Stimulated activated CD4-positive, alpha-beta T cell treated with anti-CD3 and anti-CD28 coated beads, TNF-alpha, amount 100 ng/mL, for 24 hours (primary cell): Measurements from ENCODE around the gene MIR17HG.
A peak's percentile ranks its signal among the peaks of the same experiment; 100 is the strongest.
"Not testable (repeated sequence)": the region's sequence is repeated elsewhere in the genome, so short reads cannot be mapped to it uniquely, and the experiment has no call there.

Source experiments
- DNase-seq, 3 experiments: peaks; one replicate each; pipeline ENCODE4 v3.0.0-alpha.2; 2020; ENCODE audit warnings: low read depth in 3 of 3

MIR17HG gene

GRCh38 chr13:91347202-91347995 lies at the start of gene MIR17HG:
TSS of gene MIR17HG (plus strand) at chr13:91347687.
- DNase-seq: peak; percentile 77 to 91 (median 77)

DNA sequence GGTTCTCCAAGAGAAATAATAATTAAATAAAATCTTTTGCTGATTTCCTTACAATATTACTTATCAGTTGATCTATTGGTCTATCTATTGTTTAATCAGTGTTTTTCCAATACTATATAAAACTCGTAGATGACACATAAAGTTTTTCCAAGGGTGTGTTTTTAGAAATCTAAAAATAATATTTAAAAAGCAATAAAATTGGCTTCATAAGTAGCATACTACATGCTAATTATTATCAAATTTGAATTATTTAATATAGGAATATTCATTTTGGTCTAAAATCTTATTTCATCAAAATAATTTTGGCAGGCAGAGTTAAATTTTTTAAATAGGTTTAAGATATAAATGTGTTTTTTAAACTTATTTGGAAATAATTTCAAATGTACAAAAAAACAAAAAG lies 49.4 kb upstream of the MIR17HG start:
- DNase-seq: no peak

DNA sequence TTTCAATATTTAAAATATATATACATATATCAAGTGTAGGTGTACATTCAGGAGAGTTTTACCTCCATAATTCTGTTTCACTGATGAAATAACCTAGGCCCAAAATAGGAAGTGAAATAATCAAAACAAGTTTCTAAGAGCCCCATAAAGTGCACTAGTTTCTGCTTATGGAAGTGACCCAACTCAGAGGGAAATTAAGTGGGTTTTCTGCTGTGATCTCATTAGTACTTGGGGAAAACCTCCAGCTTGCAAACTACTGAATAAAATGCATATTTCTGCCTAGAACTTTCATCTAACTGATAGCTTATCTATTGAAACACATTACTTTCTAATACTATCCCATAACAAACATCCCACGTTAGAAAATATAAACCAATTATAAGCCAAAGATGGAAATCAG lies 45.4 kb upstream of the MIR17HG start:
- DNase-seq: no peak

GRCh38 chr13:91303031-91303430 lies 44.5 kb upstream of the MIR17HG start:
- no peak for DNase-seq

DNA sequence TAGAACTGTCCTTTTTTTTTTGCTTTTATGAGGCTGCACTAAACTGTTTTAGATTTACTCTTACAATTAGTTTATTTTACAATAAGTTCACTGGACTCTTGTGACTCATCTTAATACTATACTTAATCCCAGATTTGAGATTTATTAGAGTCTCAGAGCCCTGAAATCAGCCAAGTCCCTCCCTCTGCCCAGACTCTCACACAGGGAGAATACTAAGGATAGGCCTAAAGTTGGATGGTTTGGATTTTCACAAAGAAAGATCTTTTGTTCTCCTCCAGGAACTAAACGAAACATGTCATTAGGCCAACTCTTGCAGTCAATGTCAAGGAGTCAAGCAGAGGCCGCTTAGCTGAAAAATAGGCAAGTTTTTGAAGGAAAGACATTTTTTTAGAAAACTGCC lies 42.7 kb upstream of the MIR17HG start:
- no peak for DNase-seq

- DNase-seq: no peak
Observed at GRCh38 chr13:91305652-91306051, 41.8 kb upstream of the MIR17HG start.

DNA sequence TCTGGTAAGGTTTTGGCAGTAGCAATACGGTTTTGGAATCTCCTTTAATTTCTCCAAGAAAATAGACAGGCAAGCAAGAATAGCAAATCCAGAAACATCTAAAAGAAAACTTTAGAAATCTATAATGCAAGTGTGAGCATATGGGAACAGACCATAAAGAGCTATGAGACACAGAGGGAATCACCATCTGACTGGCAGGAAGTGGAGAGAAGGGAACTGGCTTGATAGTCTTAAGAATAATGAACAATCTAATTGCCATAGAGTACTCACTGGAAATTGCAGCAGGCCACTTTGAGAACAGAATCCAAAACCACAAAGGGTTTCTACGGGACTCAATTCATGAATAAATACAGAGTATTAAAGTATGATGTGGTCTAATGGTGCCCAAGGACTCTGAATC lies 39.6 kb upstream of the MIR17HG start:
- DNase-seq: no peak

GRCh38 chr13:91308299-91308698 lies 39.2 kb upstream of the MIR17HG start:
- DNase-seq: no peak

- no peak for DNase-seq
Observed at GRCh38 chr13:91311491-91311890, 36.0 kb upstream of the MIR17HG start.

DNA sequence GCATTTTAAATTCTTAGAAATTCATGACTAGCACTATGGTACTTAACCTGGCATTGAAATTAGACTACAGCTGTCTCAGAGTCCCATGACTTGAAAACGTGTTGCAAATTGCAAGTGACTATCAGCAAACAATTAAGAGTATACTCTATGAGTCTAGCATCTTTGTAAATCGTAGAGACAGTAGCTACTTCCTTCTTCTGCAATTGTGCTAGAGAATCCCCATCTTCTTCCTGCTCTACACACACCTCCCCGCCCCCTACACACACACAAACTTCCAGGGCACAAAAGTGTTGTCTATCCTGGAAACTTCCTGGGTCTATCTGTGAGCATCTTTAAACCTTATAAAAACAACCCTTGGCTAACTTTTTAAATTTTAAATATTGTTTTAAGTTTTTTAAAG lies 35.2 kb upstream of the MIR17HG start:
- DNase-seq: no peak

DNA sequence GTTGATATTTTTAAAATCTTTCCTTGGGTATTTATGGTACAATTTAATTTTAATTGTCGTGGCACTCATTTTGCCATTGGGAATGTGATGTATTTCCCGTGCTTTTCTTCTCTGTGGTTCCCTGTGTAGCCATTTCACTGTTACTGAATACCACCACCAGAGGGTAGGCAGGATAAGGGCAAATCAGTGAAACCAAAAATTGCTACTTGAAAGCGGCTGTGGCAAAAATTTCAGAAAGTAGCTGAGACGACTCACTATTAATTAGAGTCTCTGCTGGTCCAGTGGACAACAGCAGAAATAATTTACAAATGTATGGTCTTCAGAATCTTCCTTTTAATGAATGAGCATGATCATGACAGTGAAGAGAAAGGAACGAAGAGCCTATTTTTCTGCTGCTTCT lies 34.4 kb upstream of the MIR17HG start:
- DNase-seq: no peak

DNA sequence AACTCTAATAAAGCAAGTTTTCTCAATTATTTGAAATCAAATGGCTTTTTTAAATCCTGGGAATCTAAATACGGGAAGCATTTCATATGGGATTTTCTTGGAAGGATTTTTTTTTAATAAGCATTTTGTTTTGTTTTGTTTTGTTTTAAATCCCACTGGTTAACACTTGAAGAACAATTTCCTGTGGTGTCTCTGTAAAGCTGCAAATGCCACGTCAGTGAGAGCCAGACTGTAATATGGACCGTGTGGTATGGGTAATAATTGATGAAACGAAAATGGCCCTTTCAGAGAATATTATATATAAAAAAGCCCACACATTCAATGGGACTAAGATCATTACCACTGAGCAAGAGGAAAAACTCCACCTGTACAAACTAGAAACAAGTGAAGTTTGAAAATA lies 33.9 kb upstream of the MIR17HG start:
- no peak for DNase-seq

GRCh38 chr13:91314888-91315287 lies 32.6 kb upstream of the MIR17HG start:
- DNase-seq: no peak

GRCh38 chr13:91318886-91319285 lies 28.6 kb upstream of the MIR17HG start:
- DNase-seq: no peak

- no peak for DNase-seq
Observed at GRCh38 chr13:91319996-91320395, 27.5 kb upstream of the MIR17HG start.

DNA sequence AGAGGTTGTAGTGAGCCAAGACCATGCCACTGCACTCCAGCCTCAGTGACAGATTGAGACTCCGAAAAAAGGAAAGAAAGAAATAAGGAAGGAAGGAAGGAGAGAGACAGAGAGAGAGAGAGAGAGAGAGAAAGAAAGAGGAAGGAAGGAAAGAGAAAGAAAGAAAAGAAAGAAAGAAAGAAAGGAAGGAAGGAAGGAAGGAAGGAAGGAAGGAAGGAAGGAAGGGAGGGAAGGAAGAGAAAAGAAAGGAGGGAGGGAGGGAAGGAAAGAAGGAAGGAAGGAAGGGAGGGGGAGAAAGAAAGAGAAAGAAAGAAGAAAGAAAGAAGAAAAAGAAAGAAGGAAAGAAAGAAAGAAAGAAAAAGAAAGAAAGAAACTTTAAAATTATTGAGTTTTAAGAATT lies 26.5 kb upstream of the MIR17HG start:
- not testable (repeated sequence) for DNase-seq

GRCh38 chr13:91323349-91323748 lies 24.1 kb upstream of the MIR17HG start:
- no peak for DNase-seq

- no peak for DNase-seq
Observed at GRCh38 chr13:91326146-91326545, 21.3 kb upstream of the MIR17HG start.

- no peak for DNase-seq
Observed at GRCh38 chr13:91328726-91329125, 18.8 kb upstream of the MIR17HG start.

DNA sequence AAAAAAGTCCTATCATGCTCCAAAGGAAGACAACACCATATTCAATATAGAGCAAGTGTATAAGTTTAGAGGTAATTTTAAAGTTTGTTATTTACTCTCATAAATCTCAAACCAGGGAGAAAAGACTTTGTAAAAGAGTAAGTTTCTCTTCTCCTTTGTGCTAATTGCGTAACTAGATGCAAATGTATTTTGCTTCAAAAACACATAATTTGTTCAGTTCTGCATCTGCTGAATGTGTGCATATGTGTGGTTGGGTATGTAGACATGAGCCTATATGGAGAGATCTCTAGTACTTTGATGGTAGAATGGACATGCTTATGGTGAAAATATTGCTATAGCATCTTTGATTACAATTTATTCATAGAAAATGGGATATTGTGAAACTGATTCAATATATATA lies 17.8 kb upstream of the MIR17HG start:
- DNase-seq: no peak

- DNase-seq: no peak
Observed at GRCh38 chr13:91331047-91331915, 16.2 kb upstream of the MIR17HG start.

- DNase-seq: no peak
Observed at GRCh38 chr13:91346062-91346461, 1.4 kb upstream of the MIR17HG start.

DNA sequence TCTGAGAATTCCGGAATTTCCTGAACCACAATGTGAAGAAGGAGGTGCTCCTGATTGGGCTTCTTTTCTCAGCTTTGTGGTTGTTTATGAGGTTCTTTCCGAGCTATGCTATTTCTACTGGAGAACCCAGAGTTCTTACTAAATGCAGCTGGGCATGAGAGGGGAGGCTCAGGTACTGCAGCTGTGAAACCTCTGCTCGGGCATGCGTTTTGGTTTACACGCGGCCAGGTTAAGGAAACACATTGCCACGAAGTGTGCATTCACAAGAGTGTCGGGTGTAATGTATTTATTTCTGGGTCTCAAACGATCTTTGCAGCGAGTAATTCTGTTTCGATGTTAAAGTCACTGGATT lies 661 bp upstream of the MIR17HG start:
- DNase-seq: peak in 1 of 3 experiments; percentile 40
